ENCODE measurements around the gene SLC49A4. TPM values are rescaled to one million over a fixed set of nuclear protein-coding genes. Genes with fewer than 3 reads are reported as not detected.

SLC49A4 gene
- total RNA-seq, 1 experiment from 2014 or later: 11.3 TPM

DNA sequence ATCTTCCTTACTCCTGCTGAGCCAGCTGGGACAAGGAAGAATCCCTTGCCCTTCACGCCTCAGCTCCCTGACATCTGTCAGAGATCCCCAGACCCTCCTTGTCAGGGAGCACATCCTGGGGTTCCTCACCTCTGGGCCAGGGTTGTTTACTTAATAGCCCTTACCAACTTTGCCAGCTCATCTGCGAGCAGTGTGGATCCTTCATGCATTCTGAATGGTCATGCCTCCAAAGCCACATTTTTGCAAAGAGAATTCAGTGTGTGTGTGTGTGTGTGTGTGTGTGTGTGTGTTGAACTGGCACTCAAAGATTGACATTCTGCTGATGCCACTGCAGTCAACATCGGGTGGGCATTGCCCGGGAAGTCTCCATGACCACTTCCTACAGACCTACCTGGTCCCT lies 112.6 kb downstream of the SLC49A4 start:
- no peaks in the 10 kb centered on the region for H3K36me3 ChIP-seq (ENCODE audit: control insufficient read depth in 1 of 2, insufficient read depth in 2 of 2, low read length in 2 of 2)
- no peaks in the 10 kb centered on the region for H3K4me1 ChIP-seq (ENCODE audit: control insufficient read depth in 1 of 2, insufficient read depth in 2 of 2, low read length in 2 of 2)
- no peaks in the 10 kb centered on the region for H3K27me3 ChIP-seq (ENCODE audit: insufficient read depth, low read length)
- ChIA-PET CTCF (no interaction called here), RAD21 (ENCODE audit: low non-redundant PET in 1 of 2, low total read pairs in 2 of 2, uncharacterized antibody in 2 of 2, unreplicated experiment in 2 of 2) (no interaction called here), POLR2A (no interaction called here)
- DNase-seq (ENCODE audit: low read depth, low spot score): no peak
- H3K79me2 ChIP-seq (ENCODE audit: insufficient read depth, low read length): no peaks in the 10 kb centered on the region
- H2AFZ ChIP-seq (ENCODE audit: low read depth, low read length, poor library complexity, severe bottlenecking): no peak overlapping the region
- H3K9ac ChIP-seq (ENCODE audit: low read length): no peak overlapping the region
- no peak for TF ChIP-seq ATF3 (IDR thresholded peaks at IDR 0.05)
- TF ChIP-seq JUND (IDR thresholded peaks at IDR 0.05): no peak
- TF ChIP-seq SP1 (IDR thresholded peaks at IDR 0.05; ENCODE audit: low read depth): no peak
- TF ChIP-seq SIN3A (IDR thresholded peaks at IDR 0.05; ENCODE audit: low read depth): no peak
- TF ChIP-seq FOSL1 (IDR thresholded peaks at IDR 0.05; ENCODE audit: low read depth): no peak
- TF ChIP-seq, protein P1, sequence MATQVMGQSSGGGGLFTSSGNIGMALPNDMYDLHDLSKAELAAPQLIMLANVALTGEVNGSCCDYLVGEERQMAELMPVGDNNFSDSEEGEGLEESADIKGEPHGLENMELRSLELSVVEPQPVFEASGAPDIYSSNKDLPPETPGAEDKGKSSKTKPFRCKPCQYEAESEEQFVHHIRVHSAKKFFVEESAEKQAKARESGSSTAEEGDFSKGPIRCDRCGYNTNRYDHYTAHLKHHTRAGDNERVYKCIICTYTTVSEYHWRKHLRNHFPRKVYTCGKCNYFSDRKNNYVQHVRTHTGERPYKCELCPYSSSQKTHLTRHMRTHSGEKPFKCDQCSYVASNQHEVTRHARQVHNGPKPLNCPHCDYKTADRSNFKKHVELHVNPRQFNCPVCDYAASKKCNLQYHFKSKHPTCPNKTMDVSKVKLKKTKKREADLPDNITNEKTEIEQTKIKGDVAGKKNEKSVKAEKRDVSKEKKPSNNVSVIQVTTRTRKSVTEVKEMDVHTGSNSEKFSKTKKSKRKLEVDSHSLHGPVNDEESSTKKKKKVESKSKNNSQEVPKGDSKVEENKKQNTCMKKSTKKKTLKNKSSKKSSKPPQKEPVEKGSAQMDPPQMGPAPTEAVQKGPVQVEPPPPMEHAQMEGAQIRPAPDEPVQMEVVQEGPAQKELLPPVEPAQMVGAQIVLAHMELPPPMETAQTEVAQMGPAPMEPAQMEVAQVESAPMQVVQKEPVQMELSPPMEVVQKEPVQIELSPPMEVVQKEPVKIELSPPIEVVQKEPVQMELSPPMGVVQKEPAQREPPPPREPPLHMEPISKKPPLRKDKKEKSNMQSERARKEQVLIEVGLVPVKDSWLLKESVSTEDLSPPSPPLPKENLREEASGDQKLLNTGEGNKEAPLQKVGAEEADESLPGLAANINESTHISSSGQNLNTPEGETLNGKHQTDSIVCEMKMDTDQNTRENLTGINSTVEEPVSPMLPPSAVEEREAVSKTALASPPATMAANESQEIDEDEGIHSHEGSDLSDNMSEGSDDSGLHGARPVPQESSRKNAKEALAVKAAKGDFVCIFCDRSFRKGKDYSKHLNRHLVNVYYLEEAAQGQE (IDR thresholded peaks at IDR 0.05; ENCODE audit: low read depth): no peak
- TF ChIP-seq TCF7L2 (IDR thresholded peaks at IDR 0.05; ENCODE audit: borderline replicate concordance, extremely low read depth, insufficient read depth, insufficient read length): no peak
- no peak for TF ChIP-seq POLR2A (IDR thresholded peaks at IDR 0.05; ENCODE audit: borderline replicate concordance, extremely low read depth, insufficient read depth, insufficient read length)
- TF ChIP-seq YY1 (IDR thresholded peaks at IDR 0.05; ENCODE audit: extremely low read depth, insufficient replicate concordance, low read depth, low read length): no peak
- no peak for TF ChIP-seq EZH2phosphoT487 (IDR thresholded peaks at IDR 0.05; ENCODE audit: borderline replicate concordance)
- H3K4me3 ChIP-seq (replicated peaks in 1 of 2; ENCODE audit: low read depth in 1 of 2, low read length in 2 of 2): no peak overlapping the region
- H3K4me2 ChIP-seq (ENCODE audit: low read length): no peak overlapping the region
- no peaks in the 10 kb centered on the region for H4K20me1 ChIP-seq (ENCODE audit: insufficient read depth)
- no TSS peak for BruUV-seq (replicated peaks)
- H3K9me2 ChIP-seq (ENCODE audit: insufficient read depth): no peaks in the 10 kb centered on the region
- H3K27ac ChIP-seq (ENCODE audit: low read depth, low read length): no peak overlapping the region
- no peak for ATAC-seq
- peaks cover 0 to 5% of the 10 kb centered on the region in 2 experiments; a peak in 1 of 4 replicates for H3K9me3 ChIP-seq (ENCODE audit: control insufficient read depth in 1 of 2, insufficient read depth in 1 of 2, low read depth in 1 of 2, low read length in 2 of 2)
- intact Hi-C loops (cut with micrococcal nuclease): no loop called here
